GM18861 (cell line): ENCODE results near the gene ETV7.

ENCODE experiments used
- ATAC-seq: cut with Tn5 transposase; IDR thresholded peaks from one replicate; pipeline ENCODE4 v1.9.1; 2021; ENCODE audit not compliant: unreplicated experiment

Gene ETV7

GRCh38 chr6:36324715-36325114 is 62.8 kb downstream of the ETV7 start:
- no peak for ATAC-seq

DNA sequence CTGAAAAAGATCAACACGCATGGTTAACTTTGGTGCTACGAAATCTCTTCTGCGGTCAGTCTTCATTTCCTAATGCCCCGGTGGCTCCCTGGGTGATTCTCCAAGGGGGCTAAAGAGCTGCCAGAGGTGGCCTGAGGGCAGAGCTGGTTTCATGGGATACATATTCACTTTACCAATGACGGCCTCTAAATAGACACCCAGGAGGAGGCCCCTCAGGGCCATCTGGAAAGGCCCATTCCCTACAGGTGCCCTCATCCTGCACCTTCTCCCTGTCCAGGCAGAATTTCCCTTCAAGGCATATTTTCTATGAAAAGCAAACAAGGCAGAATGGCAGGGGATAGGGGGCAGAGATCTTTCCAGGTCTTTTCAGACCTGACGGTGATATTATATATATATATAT is 63.3 kb downstream of the ETV7 start:
- no peak for ATAC-seq

DNA sequence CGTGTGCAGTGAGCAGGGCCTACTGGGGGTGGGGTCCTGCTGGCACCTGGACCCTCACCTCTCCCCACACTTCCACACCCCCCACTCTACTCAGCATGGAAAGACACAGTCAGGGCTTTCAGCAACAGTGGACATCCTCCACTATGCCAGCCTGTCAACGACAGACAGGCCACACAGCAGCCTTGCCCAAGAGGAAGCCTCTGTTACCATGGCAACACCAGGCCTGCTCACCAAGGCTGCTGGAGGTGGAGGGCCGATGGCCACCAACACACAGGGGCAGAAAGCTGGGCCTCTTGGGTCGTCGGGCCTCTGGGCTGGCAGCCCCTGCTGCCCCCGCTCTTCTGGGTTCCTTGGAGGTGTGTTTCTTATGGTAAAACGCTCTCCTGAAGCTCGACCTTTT is 64.4 kb downstream of the ETV7 start:
- no peak for ATAC-seq

DNA sequence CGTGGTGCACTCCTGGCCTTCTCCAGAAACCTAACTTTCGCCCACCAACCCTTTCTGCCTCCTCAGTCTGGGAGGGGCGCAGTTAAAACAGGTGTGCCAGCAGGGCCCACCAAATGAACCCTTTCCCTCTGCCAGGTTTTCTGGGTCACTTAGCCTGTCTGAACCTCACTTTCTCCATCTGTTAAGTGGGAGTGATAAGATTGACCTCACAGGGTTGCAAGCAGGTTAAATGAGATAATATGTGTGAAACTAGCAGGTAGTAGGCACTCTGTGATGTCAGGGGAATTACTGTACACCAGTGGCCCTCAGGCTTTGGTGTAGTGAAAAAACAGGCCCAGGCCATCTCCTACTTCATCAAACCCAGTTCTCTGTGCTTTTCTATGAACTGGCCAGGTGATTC is 64.9 kb downstream of the ETV7 start:
- no peak for ATAC-seq

DNA sequence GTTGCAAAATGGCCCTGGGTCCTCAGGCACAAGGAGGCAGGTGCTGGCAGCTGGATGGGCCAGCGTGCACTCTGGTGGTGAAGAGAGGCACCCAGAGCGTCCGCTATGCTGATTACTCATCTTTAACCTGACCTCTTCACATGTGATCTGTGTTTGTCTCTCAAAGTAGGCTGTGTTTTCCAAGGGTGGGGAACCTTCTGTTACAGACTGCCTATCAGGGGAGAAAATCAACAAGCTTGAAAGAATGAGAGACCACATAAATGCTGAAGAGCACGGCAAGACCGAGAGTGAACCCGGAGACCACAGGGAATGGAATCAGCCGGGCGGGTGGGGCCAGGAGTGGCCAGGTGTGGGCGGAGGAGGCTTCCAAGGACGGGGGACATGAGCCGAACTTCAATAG is 67.0 kb downstream of the ETV7 start:
- ATAC-seq, result no peak

- no peak for ATAC-seq
Observed at GRCh38 chr6:36319821-36320220, 67.6 kb downstream of the ETV7 start.

GRCh38 chr6:36319436-36319762 is 68.1 kb downstream of the ETV7 start:
- no peak for ATAC-seq

GRCh38 chr6:36318690-36319435 is 68.6 kb downstream of the ETV7 start:
- ATAC-seq, result no peak

- no peak for ATAC-seq
Observed at GRCh38 chr6:36317623-36318022, 69.8 kb downstream of the ETV7 start.
